Measurements from ENCODE around the gene FANCC. TPM values are rescaled to one million over a fixed set of nuclear protein-coding genes. Genes with fewer than 3 reads are reported as not detected.

Gene FANCC
- total and polyA plus RNA-seq, 2 of the 4 experiments (the other 2 are of a cell fraction): 4.7 to 6.3 TPM

GRCh38 chr9:95104980-95105379 is 212.5 kb downstream of the FANCC start:
- H4K8ac ChIP-seq (ENCODE audit: low read depth in 2 of 2, low read length in 2 of 2): no peak overlapping the region
- 0 out of 2 replicates have a peak, but pooled peaks cover 3% of the 10 kb centered on the region for H4K20me1 ChIP-seq (ENCODE audit: insufficient read depth, low read length)
- no peak overlapping the region for H3K4me2 ChIP-seq (ENCODE audit: low read depth, low read length)
- H2BK15ac ChIP-seq (ENCODE audit: low read depth, low read length): no peak overlapping the region
- no peak for DNase-seq
- H3K56ac ChIP-seq (ENCODE audit: extremely low read depth, insufficient read depth, low read length): no peak overlapping the region
- POLR2A ChIA-PET (ENCODE audit: unreplicated experiment): no interaction called here
- H3K4me1 ChIP-seq (ENCODE audit: control insufficient read depth, insufficient read depth, low read length): peaks cover 6% of the 10 kb centered on the region
- intact Hi-C loops (cut with micrococcal nuclease) (no loop called here), dilution Hi-C loops (cut with HindIII; ENCODE audit: low sequenced_read_pairs, unreplicated experiment) (no loop called here), in situ Hi-C loops (cut with MboI; ENCODE audit: low sequenced_read_pairs) (no loop called here)
- TF ChIP-seq CEBPB (IDR thresholded peaks at IDR 0.05; ENCODE audit: low read depth, low read length): no peak
- TF ChIP-seq MAZ (IDR thresholded peaks at IDR 0.05; ENCODE audit: borderline replicate concordance, low read depth, low read length): no peak
- TF ChIP-seq CTCF (conservative IDR thresholded peaks at IDR 0.05; ENCODE audit: low read depth, low read length): no peak
- TF ChIP-seq MAFK (IDR thresholded peaks at IDR 0.05; ENCODE audit: low read depth, low read length): no peak
- TF ChIP-seq NFE2L2 (IDR thresholded peaks at IDR 0.05; ENCODE audit: low read depth, low read length): no peak
- TF ChIP-seq ELK1 (IDR thresholded peaks at IDR 0.05; ENCODE audit: borderline replicate concordance, low read depth, low read length): no peak
- TF ChIP-seq RCOR1 (IDR thresholded peaks at IDR 0.05; ENCODE audit: insufficient replicate concordance, low read length): no peak
- no peak for TF ChIP-seq USF2 (IDR thresholded peaks at IDR 0.05; ENCODE audit: low read depth, low read length)
- no peak for TF ChIP-seq BHLHE40 (IDR thresholded peaks at IDR 0.05; ENCODE audit: low read depth, low read length)
- TF ChIP-seq FOS (IDR thresholded peaks at IDR 0.05; ENCODE audit: low read depth, low read length): no peak
- no peak for TF ChIP-seq MXI1 (IDR thresholded peaks at IDR 0.05; ENCODE audit: borderline replicate concordance, low read depth, low read length)
- TF ChIP-seq POLR2A (IDR thresholded peaks at IDR 0.05; ENCODE audit: low read depth, low read length): no peak
- no peak for TF ChIP-seq SMC3 (IDR thresholded peaks at IDR 0.05; ENCODE audit: low read depth, low read length)
- no peak for TF ChIP-seq RAD21 (IDR thresholded peaks at IDR 0.05; ENCODE audit: low read length)
- TF ChIP-seq CHD1 (IDR thresholded peaks at IDR 0.05; ENCODE audit: low read depth, low read length): no peak
- no peak for ATAC-seq (ENCODE audit: low read depth)
- WGBS, 2 experiments (ENCODE audit: extremely low coverage in 2 of 2, insufficient read length in 1 of 2): 98% methylated on average over 6 of the region's 12 CpGs; no CpG with 5 or more reads in 1 of the 2 experiments
- H2BK120ac ChIP-seq (ENCODE audit: low read depth, low read length): no peak overlapping the region
- peaks cover 3 to 29% of the 10 kb centered on the region in 2 experiments for H3K79me1 ChIP-seq (ENCODE audit: low read depth in 1 of 2, low read length in 2 of 2)
- no peak overlapping the region for H2BK20ac ChIP-seq (ENCODE audit: low read depth, low read length)
- no peaks in the 10 kb centered on the region for H3K27me3 ChIP-seq (ENCODE audit: control insufficient read depth, insufficient read depth, low read length)
- CTCF ChIA-PET: no interaction called here
- no peak overlapping the region for H3K23ac ChIP-seq (ENCODE audit: low read depth, low read length)
- H2AK5ac ChIP-seq (ENCODE audit: low read depth, low read length): no peak overlapping the region
- no peak overlapping the region for H2BK5ac ChIP-seq (ENCODE audit: low read depth, low read length, poor library complexity, severe bottlenecking)
- H4K91ac ChIP-seq (ENCODE audit: insufficient read depth, low read depth, low read length): no peak overlapping the region
- H3K4me3 ChIP-seq (ENCODE audit: insufficient read depth, low read depth, low read length): no peak overlapping the region
- peaks cover 35% of the 10 kb centered on the region for H3K36me3 ChIP-seq (ENCODE audit: control insufficient read depth, insufficient read depth, low read length)
- H3K9ac ChIP-seq (ENCODE audit: low read depth, low read length): no peak overlapping the region
- no peak overlapping the region for H4K5ac ChIP-seq (ENCODE audit: low read depth, low read length)
- no TSS peak for BruUV-seq (replicated peaks)
- H2AK9ac ChIP-seq (replicated peaks; ENCODE audit: low read depth, low read length, poor library complexity): no peak overlapping the region
- H3K27ac ChIP-seq (ENCODE audit: insufficient read depth, low read length): no peak overlapping the region
- H3K4ac ChIP-seq (ENCODE audit: low read depth, low read length): no peak overlapping the region
- no peak overlapping the region for H3K18ac ChIP-seq (ENCODE audit: low read depth, low read length)
- H3K9me3 ChIP-seq (ENCODE audit: control insufficient read depth, insufficient read depth, low read length): no peaks in the 10 kb centered on the region
- no peak overlapping the region for H3K14ac ChIP-seq (replicated peaks; ENCODE audit: low read depth, low read length)
- peaks cover 14% of the 10 kb centered on the region for H3K9me1 ChIP-seq (ENCODE audit: insufficient read depth, low read length)
- H2AFZ ChIP-seq (replicated peaks; ENCODE audit: low read length, poor library complexity): no peak overlapping the region

All from IMR-90 (cell line).